Lower leg skin (tissue), 3 donors: ENCODE measurements around the gene RGS9.

Experiments
- CTCF ChIP-seq, 3 donors: fragments of 450-650 bp; IDR thresholded peaks; one replicate each; pipeline ENCODE4 v1.5.1; 2016; ENCODE audit warnings: antibody characterized with exemption in 3 of 3, mild to moderate bottlenecking in 3 of 3, moderate library complexity in 2 of 3
- POLR2A ChIP-seq, 2 donors: fragments of 450-650 bp; IDR thresholded peaks; one replicate each; pipeline ENCODE4 v1.6.1; 2016 to 2017; ENCODE audit warnings: antibody characterized with exemption in 2 of 2, mild to moderate bottlenecking in 1 of 2, moderate library complexity in 1 of 2

- no peak for TF ChIP-seq CTCF (IDR thresholded peaks at IDR 0.05)
- TF ChIP-seq POLR2A (IDR thresholded peaks at IDR 0.05) = no peak
Observed at GRCh38 chr17:65093930-65094329, 43.2 kb upstream of the RGS9 start.
